ENCODE data around the gene PSMC2. TPM values are rescaled to one million over a fixed set of nuclear protein-coding genes. Genes with fewer than 3 reads are reported as not detected.

The PSMC2 gene
- total RNA-seq, 1 donor from 2014 or later = 86.5 TPM

GRCh38 chr7:103379270-103379975, 32.0 kb downstream of the PSMC2 start:
- no peaks in the 10 kb centered on the region for H3K9me3 Mint-ChIP-seq
- no peaks in the 10 kb centered on the region for H3K4me1 Mint-ChIP-seq
- no peak overlapping the region for H3K4me3 Mint-ChIP-seq
- no peaks in the 10 kb centered on the region for H3K36me3 Mint-ChIP-seq
- H3K27ac Mint-ChIP-seq = no peak overlapping the region
- DNase-seq (ENCODE audit: low spot score in 2 of 2, unreplicated experiment in 2 of 2) = no peak
- H3K27me3 Mint-ChIP-seq (ENCODE audit: low read depth) = peaks cover 21% of the 10 kb centered on the region
- TF ChIP-seq CTCF (IDR thresholded peaks at IDR 0.05; ENCODE audit: unreplicated experiment) = no peak

GRCh38 chr7:103380395-103381191, 33.1 kb downstream of the PSMC2 start:
- Mint-ChIP-seq H3K4me1 (no peaks in the 10 kb centered on the region), H3K36me3 (no peaks in the 10 kb centered on the region), H3K27ac (no peak overlapping the region), H3K27me3 (ENCODE audit: low read depth) (peaks cover 23% of the 10 kb centered on the region), H3K9me3 (no peaks in the 10 kb centered on the region), H3K4me3 (no peak overlapping the region)
- TF ChIP-seq CTCF (IDR thresholded peaks at IDR 0.05; ENCODE audit: unreplicated experiment) = no peak
- no peak for DNase-seq (ENCODE audit: low spot score in 2 of 2, unreplicated experiment in 2 of 2)

- H3K27me3 Mint-ChIP-seq (ENCODE audit: low read depth) = peaks cover 23% of the 10 kb centered on the region
- no peak for TF ChIP-seq CTCF (IDR thresholded peaks at IDR 0.05; ENCODE audit: unreplicated experiment)
- no peaks in the 10 kb centered on the region for H3K4me1 Mint-ChIP-seq
- no peak overlapping the region for H3K27ac Mint-ChIP-seq
- DNase-seq (ENCODE audit: low spot score in 2 of 2, unreplicated experiment in 2 of 2) = no peak
- no peaks in the 10 kb centered on the region for H3K36me3 Mint-ChIP-seq
- no peaks in the 10 kb centered on the region for H3K9me3 Mint-ChIP-seq
- no peak overlapping the region for H3K4me3 Mint-ChIP-seq
These were observed 34.0 kb downstream of the PSMC2 start for GRCh38 chr7:103381280-103382031.

- no peaks in the 10 kb centered on the region for H3K4me1 Mint-ChIP-seq
- H3K27me3 Mint-ChIP-seq (ENCODE audit: low read depth) = peaks cover 22% of the 10 kb centered on the region
- no peak overlapping the region for H3K4me3 Mint-ChIP-seq
- H3K27ac Mint-ChIP-seq = no peak overlapping the region
- no peaks in the 10 kb centered on the region for H3K36me3 Mint-ChIP-seq
- no peak for TF ChIP-seq CTCF (IDR thresholded peaks at IDR 0.05; ENCODE audit: unreplicated experiment)
- H3K9me3 Mint-ChIP-seq = no peaks in the 10 kb centered on the region
- no peak for DNase-seq (ENCODE audit: low spot score in 2 of 2, unreplicated experiment in 2 of 2)
These were observed 34.6 kb downstream of the PSMC2 start for GRCh38 chr7:103382032-103382402.

GRCh38 chr7:103387242-103387641, 39.8 kb downstream of the PSMC2 start:
- Mint-ChIP-seq H3K4me1 (no peaks in the 10 kb centered on the region), H3K9me3 (no peaks in the 10 kb centered on the region), H3K27ac (no peak overlapping the region), H3K27me3 (ENCODE audit: low read depth) (peaks cover 25% of the 10 kb centered on the region), H3K4me3 (no peak overlapping the region), H3K36me3 (no peaks in the 10 kb centered on the region)
- no peak for TF ChIP-seq CTCF (IDR thresholded peaks at IDR 0.05; ENCODE audit: unreplicated experiment)
- no peak for DNase-seq (ENCODE audit: low spot score in 2 of 2, unreplicated experiment in 2 of 2)

Data from mesothelial cell of epicardium (in vitro differentiated cells).